ENCODE measurements around the gene USH1G. TPM values are rescaled to one million over a fixed set of nuclear protein-coding genes. Genes with fewer than 3 reads are reported as not detected.

The USH1G gene
- total and polyA plus RNA-seq, 9 donors: 0.02 to 0.53 (median 0.07) TPM; not detected in 5

DNA sequence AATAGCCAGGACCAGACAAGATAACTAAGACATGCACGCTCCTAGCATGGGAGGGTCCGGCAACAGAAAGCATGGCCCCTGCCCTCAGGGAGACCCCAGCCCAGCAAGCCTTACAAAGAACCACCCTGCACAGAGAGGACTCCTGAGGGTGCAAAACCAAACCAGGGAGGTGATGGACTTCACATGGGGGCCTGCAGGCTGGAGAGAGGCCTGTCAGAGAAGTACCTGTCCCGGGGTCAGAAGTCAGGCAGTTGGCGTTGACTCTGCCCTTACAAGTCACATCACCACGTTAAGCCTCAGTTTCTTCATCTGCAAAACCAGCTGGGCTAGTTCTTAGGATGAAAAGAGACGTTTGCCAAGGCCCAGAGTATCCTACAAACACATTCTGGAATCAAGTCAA, 5.7 kb upstream of the USH1G start:
- 62% methylated on average over 3 of the region's 6 CpGs for WGBS (ENCODE audit: insufficient coverage)
- Histone ChIP-seq H3K4me3 (ENCODE audit: low read length) (no peak overlapping the region), H3K9me3 (replicated peaks; ENCODE audit: control insufficient read depth, low read depth, low read length) (no peaks in the 10 kb centered on the region), H3K27ac (ENCODE audit: low read length) (no peak overlapping the region), H3K4me1 (ENCODE audit: control insufficient read depth, insufficient read depth, low read length) (peaks cover 4% of the 10 kb centered on the region), H3K36me3 (ENCODE audit: control insufficient read depth, insufficient read depth, low read length) (no peaks in the 10 kb centered on the region), H3K27me3 (ENCODE audit: control insufficient read depth, insufficient read depth, low read length) (peaks cover 79% of the 10 kb centered on the region)
- DNase-seq: no peak

DNA sequence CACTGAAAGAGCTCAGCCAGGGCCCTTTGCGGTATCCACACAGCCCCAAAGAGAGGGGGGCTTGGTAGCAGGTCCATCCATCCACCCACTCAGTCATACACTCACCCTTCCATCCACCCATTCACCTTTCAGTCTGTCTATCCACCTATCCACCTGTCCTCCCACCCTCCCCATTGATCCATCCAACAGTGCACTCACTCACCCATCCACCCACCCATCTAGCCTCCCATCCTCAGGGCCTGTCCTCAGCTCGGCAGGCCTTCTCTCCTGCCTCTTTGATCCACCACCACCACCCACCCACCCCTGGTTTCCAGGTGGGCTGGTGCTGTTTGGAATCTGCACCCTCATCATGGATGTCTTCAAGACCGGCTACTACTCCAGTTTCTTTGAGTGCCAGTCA, 2.2 kb upstream of the USH1G start:
- H3K27ac ChIP-seq (ENCODE audit: low read length): no peak overlapping the region
- no peaks in the 10 kb centered on the region for H3K9me3 ChIP-seq (replicated peaks; ENCODE audit: control insufficient read depth, low read depth, low read length)
- 34% methylated on average over 2 of the region's 3 CpGs for WGBS (ENCODE audit: insufficient coverage)
- H3K4me1 ChIP-seq (ENCODE audit: control insufficient read depth, insufficient read depth, low read length): peaks cover 22% of the 10 kb centered on the region
- no peak overlapping the region for H3K4me3 ChIP-seq (ENCODE audit: low read length)
- no peaks in the 10 kb centered on the region for H3K36me3 ChIP-seq (ENCODE audit: control insufficient read depth, insufficient read depth, low read length)
- DNase-seq: no peak
- H3K27me3 ChIP-seq (ENCODE audit: control insufficient read depth, insufficient read depth, low read length): peaks cover 89% of the 10 kb centered on the region

DNA sequence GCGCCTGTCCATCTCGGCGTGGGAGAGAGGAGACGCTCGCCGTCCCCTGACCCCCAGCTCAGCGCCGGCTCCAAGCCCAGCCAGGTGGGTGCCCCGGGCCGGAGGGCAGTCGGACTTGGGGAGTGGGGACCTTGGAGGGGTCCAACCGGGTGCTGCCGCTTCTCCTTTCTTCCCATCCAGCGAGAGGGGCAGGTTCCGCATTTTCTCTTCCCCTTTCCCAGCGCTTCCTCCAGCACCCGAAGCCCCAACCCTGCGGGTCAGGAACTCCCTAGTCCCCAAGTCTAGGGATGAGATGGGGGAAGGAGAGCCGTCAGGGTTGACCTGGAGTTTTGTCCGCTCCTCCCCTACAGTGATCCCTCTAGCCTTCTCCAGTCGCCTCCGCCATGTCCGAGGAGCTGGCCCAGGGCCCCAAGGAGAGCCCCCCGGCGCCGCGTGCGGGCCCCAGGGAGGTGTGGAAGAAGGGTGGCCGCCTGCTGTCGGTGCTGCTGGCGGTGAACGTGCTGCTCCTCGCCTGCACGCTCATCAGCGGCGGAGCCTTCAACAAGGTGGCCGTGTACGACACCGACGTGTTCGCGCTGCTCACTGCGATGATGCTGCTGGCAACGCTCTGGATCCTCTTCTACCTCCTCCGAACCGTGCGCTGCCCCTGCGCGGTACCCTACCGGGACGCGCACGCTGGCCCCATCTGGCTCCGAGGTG, 1.3 kb upstream of the USH1G start, which contains the start of gene OTOP2:
OTOP2 (plus strand) TSS at position 24 of the 699 bp plus-strand sequence; CDS start at position 384, 360 bp downstream.
- no peak within 1 kb of the TSS for H3K27ac ChIP-seq (ENCODE audit: low read length)
- under 1% methylated on average over 33 of the region's 54 CpGs for WGBS (ENCODE audit: insufficient coverage)
- H3K27me3 ChIP-seq (ENCODE audit: control insufficient read depth, insufficient read depth, low read length): peaks cover 89% of the 10 kb centered on the region
- no peaks in the 10 kb centered on the region for H3K9me3 ChIP-seq (replicated peaks; ENCODE audit: control insufficient read depth, low read depth, low read length)
- DNase-seq: peak; percentile 52
- H3K4me3 ChIP-seq (ENCODE audit: low read length): peak within 1 kb of the TSS; percentile 22
- H3K36me3 ChIP-seq (ENCODE audit: control insufficient read depth, insufficient read depth, low read length): no peaks in the 10 kb centered on the region
- H3K4me1 ChIP-seq (ENCODE audit: control insufficient read depth, insufficient read depth, low read length): peaks cover 22% of the 10 kb centered on the region

DNA sequence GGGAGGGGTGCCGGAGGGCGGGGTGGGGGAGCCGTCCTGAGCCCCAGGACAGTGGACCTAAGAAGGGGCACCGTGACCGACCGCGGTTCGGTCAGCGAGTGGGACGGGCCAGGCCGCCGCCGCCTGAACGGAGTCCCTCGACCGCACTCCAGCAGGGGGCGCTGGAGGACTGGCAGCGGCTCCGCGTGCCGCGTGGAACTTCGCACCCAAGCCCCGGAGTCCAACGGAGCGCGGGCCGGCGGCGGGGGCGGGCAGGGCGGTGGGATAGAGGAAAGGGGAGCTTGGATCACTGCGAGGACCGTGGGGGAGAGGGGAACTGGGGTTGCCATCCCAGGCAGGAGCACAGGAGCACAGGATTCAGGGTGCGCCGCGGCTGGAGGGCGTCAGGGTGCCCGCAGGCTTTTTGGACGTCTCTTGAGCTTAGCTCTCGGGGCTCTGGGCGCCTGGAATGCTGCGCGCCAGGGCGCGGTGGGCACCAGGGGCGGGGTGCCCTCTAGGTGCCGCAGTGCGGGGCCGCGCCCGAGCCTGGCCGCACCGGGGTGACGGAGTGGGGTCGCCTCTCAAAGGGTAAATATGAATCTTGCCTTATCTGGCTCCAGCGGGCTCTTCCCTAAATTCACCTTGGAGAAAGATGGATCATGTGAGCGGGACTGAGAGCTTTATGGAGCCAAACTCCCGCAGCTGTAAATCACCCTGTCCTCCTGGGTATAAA, 639 bp upstream of the USH1G start:
- WGBS (ENCODE audit: insufficient coverage): 3% methylated on average over 50 of the region's 59 CpGs
- H3K4me3 ChIP-seq (ENCODE audit: low read length): peak overlapping the region; percentile 22
- H3K4me1 ChIP-seq (ENCODE audit: control insufficient read depth, insufficient read depth, low read length): peaks cover 22% of the 10 kb centered on the region
- no peak overlapping the region for H3K27ac ChIP-seq (ENCODE audit: low read length)
- peak; percentile 46 for DNase-seq
- H3K36me3 ChIP-seq (ENCODE audit: control insufficient read depth, insufficient read depth, low read length): no peaks in the 10 kb centered on the region
- no peaks in the 10 kb centered on the region for H3K9me3 ChIP-seq (replicated peaks; ENCODE audit: control insufficient read depth, low read depth, low read length)
- peaks cover 91% of the 10 kb centered on the region for H3K27me3 ChIP-seq (ENCODE audit: control insufficient read depth, insufficient read depth, low read length)

DNA sequence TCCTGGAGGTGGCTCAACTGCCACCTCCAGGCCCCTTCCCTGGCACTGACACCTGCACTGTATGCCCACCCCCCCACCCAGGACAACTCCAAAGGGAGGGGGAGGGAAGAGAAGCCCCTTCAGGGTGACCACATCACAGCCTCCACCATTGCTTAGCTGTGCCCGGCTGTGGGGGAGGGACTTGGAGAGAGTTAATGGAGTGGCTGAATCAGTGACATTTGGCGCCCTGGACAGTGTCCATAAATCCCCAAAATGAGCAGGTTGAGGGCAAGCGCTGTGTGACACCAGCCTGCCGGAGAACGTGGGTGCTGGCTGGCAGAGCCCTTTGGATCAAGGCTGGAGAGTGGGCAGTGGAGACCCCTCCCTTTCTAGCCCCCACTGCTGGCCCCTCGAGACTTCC, 883 bp downstream of the USH1G start:
- H3K27me3 ChIP-seq (ENCODE audit: control insufficient read depth, insufficient read depth, low read length): peaks cover 81% of the 10 kb centered on the region
- H3K36me3 ChIP-seq (ENCODE audit: control insufficient read depth, insufficient read depth, low read length): no peaks in the 10 kb centered on the region
- WGBS (ENCODE audit: insufficient coverage): 45% methylated on average over 5 of the region's 6 CpGs
- DNase-seq: no peak
- H3K9me3 ChIP-seq (replicated peaks; ENCODE audit: control insufficient read depth, low read depth, low read length): no peaks in the 10 kb centered on the region
- H3K4me1 ChIP-seq (ENCODE audit: control insufficient read depth, insufficient read depth, low read length): peaks cover 22% of the 10 kb centered on the region
- H3K4me3 ChIP-seq (ENCODE audit: low read length): no peak overlapping the region
- no peak overlapping the region for H3K27ac ChIP-seq (ENCODE audit: low read length)

DNA sequence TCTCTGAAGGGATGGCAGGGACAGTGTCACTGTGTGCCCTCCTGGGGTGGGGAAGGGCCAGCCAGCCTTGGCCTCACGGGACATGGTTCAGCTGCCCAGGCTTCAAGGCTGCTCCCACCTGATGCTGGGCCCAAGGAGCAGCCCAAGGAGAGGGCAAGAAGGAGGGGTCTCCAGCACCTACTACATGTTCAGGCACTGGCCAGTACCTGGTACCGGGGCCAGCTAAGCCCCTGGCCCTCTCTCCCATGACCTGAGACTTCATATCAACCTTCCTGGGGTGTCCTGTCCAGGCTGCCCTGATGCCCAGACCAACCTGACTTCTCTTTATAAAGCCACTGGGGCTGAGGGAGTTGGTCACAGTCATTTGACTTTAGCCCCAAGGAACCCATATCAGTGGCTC, 1.3 kb downstream of the USH1G start:
- H3K36me3 ChIP-seq (ENCODE audit: control insufficient read depth, insufficient read depth, low read length): no peaks in the 10 kb centered on the region
- H3K27me3 ChIP-seq (ENCODE audit: control insufficient read depth, insufficient read depth, low read length): peaks cover 80% of the 10 kb centered on the region
- no peak for DNase-seq
- H3K9me3 ChIP-seq (replicated peaks; ENCODE audit: control insufficient read depth, low read depth, low read length): no peaks in the 10 kb centered on the region
- H3K4me3 ChIP-seq (ENCODE audit: low read length): no peak overlapping the region
- H3K27ac ChIP-seq (ENCODE audit: low read length): no peak overlapping the region
- H3K4me1 ChIP-seq (ENCODE audit: control insufficient read depth, insufficient read depth, low read length): peaks cover 22% of the 10 kb centered on the region
- WGBS (ENCODE audit: insufficient coverage): 83% methylated on average over 1 of the region's 2 CpGs

DNA sequence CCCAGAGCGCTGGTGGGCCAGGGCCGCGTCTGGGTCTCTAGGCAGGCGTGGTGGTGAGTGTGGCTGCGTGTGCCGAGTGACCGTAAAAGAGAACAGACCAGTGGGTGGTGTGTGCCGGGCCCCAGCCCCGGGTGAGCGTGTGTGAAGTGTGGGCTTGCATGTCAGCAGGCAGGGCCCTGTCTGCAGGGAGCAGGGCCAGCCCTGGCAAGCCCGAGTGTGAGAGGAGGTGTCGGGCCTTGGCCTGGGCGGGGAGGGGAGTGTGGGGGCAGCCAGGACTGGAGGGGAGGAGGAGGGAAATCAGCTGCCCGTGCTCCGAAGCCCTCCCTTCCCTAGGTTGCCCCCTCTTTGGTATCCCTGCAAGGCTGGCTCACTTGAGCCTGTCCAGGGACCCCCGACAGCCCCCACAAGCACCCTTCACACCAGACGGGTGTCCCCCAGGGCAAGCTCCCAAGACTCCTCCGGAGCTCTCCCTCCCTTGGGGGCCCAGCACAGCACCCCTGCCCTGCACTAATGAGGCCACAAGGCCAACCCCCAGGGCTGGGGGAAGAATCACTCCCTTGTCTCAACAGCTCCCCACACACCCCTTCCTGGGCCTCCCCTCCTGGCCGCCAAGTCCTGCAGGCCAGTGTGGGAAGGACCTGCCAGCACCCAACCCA, 1.9 kb downstream of the USH1G start:
- H3K9me3 ChIP-seq (replicated peaks; ENCODE audit: control insufficient read depth, low read depth, low read length): no peaks in the 10 kb centered on the region
- no peak for DNase-seq
- H3K4me3 ChIP-seq (ENCODE audit: low read length): no peak overlapping the region
- H3K27ac ChIP-seq (ENCODE audit: low read length): no peak overlapping the region
- H3K36me3 ChIP-seq (ENCODE audit: control insufficient read depth, insufficient read depth, low read length): no peaks in the 10 kb centered on the region
- peaks cover 76% of the 10 kb centered on the region for H3K27me3 ChIP-seq (ENCODE audit: control insufficient read depth, insufficient read depth, low read length)
- WGBS (ENCODE audit: insufficient coverage): 22% methylated on average over 13 of the region's 19 CpGs
- H3K4me1 ChIP-seq (ENCODE audit: control insufficient read depth, insufficient read depth, low read length): peaks cover 22% of the 10 kb centered on the region

DNA sequence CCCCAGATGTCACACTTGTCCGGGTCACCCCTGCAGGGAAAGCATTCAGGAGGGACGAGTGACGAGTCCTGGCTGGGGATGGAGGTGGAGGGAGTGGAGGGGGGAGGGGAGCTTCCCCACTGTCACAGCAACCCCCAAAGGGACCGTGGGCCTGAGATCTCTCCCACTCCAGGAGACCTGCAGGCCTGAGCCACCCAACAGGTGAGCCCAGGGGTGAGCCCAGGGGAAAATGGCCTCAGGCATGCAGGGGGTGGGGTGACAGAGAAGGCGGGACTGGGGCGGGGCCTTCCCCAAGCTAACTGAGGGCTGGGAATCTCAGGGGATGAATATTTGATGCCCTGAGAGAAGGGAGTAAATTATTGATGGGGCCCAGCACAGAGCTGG, 2.4 kb downstream of the USH1G start:
- Histone ChIP-seq H3K4me3 (ENCODE audit: low read length) (no peak overlapping the region), H3K27ac (ENCODE audit: low read length) (no peak overlapping the region), H3K9me3 (replicated peaks; ENCODE audit: control insufficient read depth, low read depth, low read length) (no peaks in the 10 kb centered on the region), H3K36me3 (ENCODE audit: control insufficient read depth, insufficient read depth, low read length) (no peaks in the 10 kb centered on the region), H3K4me1 (ENCODE audit: control insufficient read depth, insufficient read depth, low read length) (peaks cover 22% of the 10 kb centered on the region), H3K27me3 (ENCODE audit: control insufficient read depth, insufficient read depth, low read length) (peaks cover 71% of the 10 kb centered on the region)
- WGBS (ENCODE audit: insufficient coverage): 34% methylated on average over 2 of the region's 6 CpGs
- no peak for DNase-seq

DNA sequence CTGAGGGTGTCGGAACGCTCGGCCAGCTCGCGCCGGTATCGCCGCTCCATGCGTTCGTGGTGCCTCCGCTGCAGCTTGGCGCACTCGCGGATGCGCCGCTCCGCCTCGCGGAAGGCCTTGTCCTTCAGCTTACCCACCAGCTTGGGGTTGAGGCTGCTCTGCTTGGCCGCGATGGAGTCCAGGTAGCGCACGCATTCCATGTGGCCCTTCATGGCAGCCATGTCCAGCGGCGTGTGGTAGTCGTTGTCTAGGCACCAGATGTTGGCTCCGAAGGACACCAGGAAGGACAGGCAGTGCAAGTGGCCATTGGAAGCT, 2.8 kb downstream of the USH1G start:
- no peaks in the 10 kb centered on the region for H3K9me3 ChIP-seq (replicated peaks; ENCODE audit: control insufficient read depth, low read depth, low read length)
- peaks cover 22% of the 10 kb centered on the region for H3K4me1 ChIP-seq (ENCODE audit: control insufficient read depth, insufficient read depth, low read length)
- H3K4me3 ChIP-seq (ENCODE audit: low read length): no peak overlapping the region
- no peak for DNase-seq
- no peak overlapping the region for H3K27ac ChIP-seq (ENCODE audit: low read length)
- no peaks in the 10 kb centered on the region for H3K36me3 ChIP-seq (ENCODE audit: control insufficient read depth, insufficient read depth, low read length)
- WGBS (ENCODE audit: insufficient coverage): 80% methylated on average over 26 of the region's 27 CpGs
- H3K27me3 ChIP-seq (ENCODE audit: control insufficient read depth, insufficient read depth, low read length): peaks cover 67% of the 10 kb centered on the region
